Keratinocyte (primary cell): Measurements from ENCODE around the gene PDIA4.
A peak's percentile ranks its signal among the peaks of the same experiment; 100 is the strongest.

ENCODE experiments used
- CTCF ChIP-seq, 3 experiments: IDR thresholded peaks in 1 of 3; conservative IDR thresholded peaks in 1 of 3; optimal IDR thresholded peaks in 1 of 3; 2 replicates in 2 of 3; 3 replicates in 1 of 3; pipeline versions ENCODE3 to v1.5.1; 2011; ENCODE audit warnings: low read length in 3 of 3, mild to moderate bottlenecking in 3 of 3, moderate library complexity in 2 of 3, control low read depth in 1 of 3, inconsistent platforms in 1 of 3; ENCODE audit not compliant: insufficient read depth in 2 of 3; ENCODE audit errors: extremely low read depth in 1 of 3
- EZH2 ChIP-seq: IDR thresholded peaks from one replicate; pipeline ENCODE4 v1.6.1; 2012; ENCODE audit warnings: inconsistent platforms, mild to moderate bottlenecking, low read length, moderate library complexity

- no peak for TF ChIP-seq EZH2
- TF ChIP-seq CTCF (optimal IDR thresholded peaks at IDR 0.05 in 1 of 3, IDR thresholded peaks at IDR 0.05 in 1 of 3, conservative IDR thresholded peaks at IDR 0.05 in 1 of 3; ENCODE audit: extremely low read depth in 1 of 3, insufficient read depth in 2 of 3, low read length in 3 of 3), result peak; percentile 12 to 29 (median 27)
These were observed 20.7 kb downstream of the PDIA4 start for GRCh38 chr7:149007611-149008010.
